ENCODE data around the gene TRIM7.
A peak's percentile ranks its signal among the peaks of the same experiment; 100 is the strongest.

TRIM7 gene

GRCh38 chr5:181203777-181204112 lies 1.3 kb downstream of the TRIM7 start:
- H3K4me3 ChIP-seq (ENCODE audit: low read length), result peak overlapping the region; percentile 33
- TF ChIP-seq CTCF (conservative IDR thresholded peaks at IDR 0.05; ENCODE audit: low read depth, low read length), result no peak
- no peak for DNase-seq (ENCODE audit: low read depth)

- no peak for DNase-seq (ENCODE audit: low read depth)
- H3K4me3 ChIP-seq (ENCODE audit: low read length), result no peak overlapping the region
- no peak for TF ChIP-seq CTCF (conservative IDR thresholded peaks at IDR 0.05; ENCODE audit: low read depth, low read length)
Observed at GRCh38 chr5:181203093-181203711, 1.8 kb downstream of the TRIM7 start.

- no peak for DNase-seq (ENCODE audit: low read depth)
- H3K4me3 ChIP-seq (ENCODE audit: low read length), result no peak overlapping the region
- TF ChIP-seq CTCF (conservative IDR thresholded peaks at IDR 0.05; ENCODE audit: low read depth, low read length), result no peak
Observed at GRCh38 chr5:181200816-181201215, 4.2 kb downstream of the TRIM7 start.

GRCh38 chr5:181199881-181200638 lies 4.9 kb downstream of the TRIM7 start:
- no peak for DNase-seq (ENCODE audit: low read depth)
- TF ChIP-seq CTCF (conservative IDR thresholded peaks at IDR 0.05; ENCODE audit: low read depth, low read length), result no peak
- no peak overlapping the region for H3K4me3 ChIP-seq (ENCODE audit: low read length)

- no peak for DNase-seq (ENCODE audit: low read depth)
- TF ChIP-seq CTCF (conservative IDR thresholded peaks at IDR 0.05; ENCODE audit: low read depth, low read length), result no peak
- H3K4me3 ChIP-seq (ENCODE audit: low read length), result no peak overlapping the region
Observed at GRCh38 chr5:181198905-181199519, 6.0 kb downstream of the TRIM7 start.

GRCh38 chr5:181198106-181198685 lies 6.8 kb downstream of the TRIM7 start:
- no peak overlapping the region for H3K4me3 ChIP-seq (ENCODE audit: low read length)
- no peak for DNase-seq (ENCODE audit: low read depth)
- TF ChIP-seq CTCF (conservative IDR thresholded peaks at IDR 0.05; ENCODE audit: low read depth, low read length), result no peak
